MM.1S (cell line): ENCODE measurements around the gene RAB21.

ENCODE experiments used
- DNase-seq: peaks from one replicate; pipeline ENCODE4 v3.0.0-alpha.2; 2015
- H2AFZ ChIP-seq: fragments of 300-600 bp; sonication (generic); 2 replicates; pipeline ENCODE4 v1.6.0; 2016; ENCODE audit warnings: antibody characterized with exemption, low read length
- H3F3A ChIP-seq: fragments of 300-600 bp; sonication (generic); 2 replicates; pipeline ENCODE4 v1.6.1; 2016; ENCODE audit warnings: mild to moderate bottlenecking, antibody characterized with exemption, low read length, moderate library complexity, mixed read lengths; ENCODE audit not compliant: insufficient read depth
- H3K27ac ChIP-seq: fragments of 300-600 bp; sonication (generic); 2 replicates; pipeline ENCODE4 v1.5.1; 2016; ENCODE audit warnings: mild to moderate bottlenecking, low read length
- H3K27me3 ChIP-seq: fragments of 300-600 bp; sonication (generic); replicated peaks from 2 replicates; pipeline ENCODE4 v1.6.0; 2016; ENCODE audit warnings: low read length; ENCODE audit not compliant: insufficient read depth
- H3K36me3 ChIP-seq: fragments of 300-600 bp; sonication (generic); replicated peaks from 2 replicates; pipeline ENCODE4 v1.6.1; 2016; ENCODE audit warnings: mild to moderate bottlenecking, low read length, mixed read lengths; ENCODE audit not compliant: insufficient read depth
- H3K4me1 ChIP-seq: fragments of 300-600 bp; sonication (generic); 2 replicates; pipeline ENCODE4 v1.6.1; 2016; ENCODE audit warnings: low read length, mixed read lengths
- H3K4me2 ChIP-seq: fragments of 300-600 bp; sonication (generic); 2 replicates; pipeline ENCODE4 v1.6.0; 2016; ENCODE audit warnings: low read depth, low read length
- H3K4me3 ChIP-seq: fragments of 300-600 bp; sonication (generic); 2 replicates; pipeline ENCODE4 v1.5.1; 2016; ENCODE audit warnings: low read length, mixed read lengths
- H3K79me2 ChIP-seq: fragments of 300-600 bp; sonication (generic); 2 replicates; pipeline ENCODE4 v1.6.1; 2016; ENCODE audit warnings: mixed run types, low read length, mixed read lengths
- H3K9ac ChIP-seq: fragments of 300-600 bp; sonication (generic); 2 replicates; pipeline ENCODE4 v1.6.1; 2016; ENCODE audit warnings: low read length, mixed read lengths
- H3K9me2 ChIP-seq: fragments of 300-600 bp; sonication (generic); replicated peaks from 2 replicates; pipeline ENCODE4 v1.6.1; 2016; ENCODE audit warnings: mild to moderate bottlenecking, low read length, mixed read lengths; ENCODE audit not compliant: insufficient read depth
- H3K9me3 ChIP-seq: fragments of 300-600 bp; sonication (generic); replicated peaks from 2 replicates; pipeline ENCODE4 v1.6.1; 2016; ENCODE audit warnings: mild to moderate bottlenecking, low read length, mixed read lengths; ENCODE audit not compliant: insufficient read depth
- H4K20me1 ChIP-seq: fragments of 300-600 bp; sonication (generic); 2 replicates; pipeline ENCODE4 v1.6.1; 2016; ENCODE audit warnings: mild to moderate bottlenecking, low read length, moderate library complexity, mixed read lengths; ENCODE audit not compliant: insufficient read depth
- CTCF ChIP-seq: fragments of 300-600 bp; sonication (generic); IDR thresholded peaks from 2 replicates; pipeline ENCODE4 v1.5.1; 2016; ENCODE audit warnings: antibody characterized with exemption, low read length, mixed read lengths
- EZH2 ChIP-seq: fragments of 300-600 bp; sonication (generic); optimal IDR thresholded peaks from 2 replicates; pipeline ENCODE3; 2017; ENCODE audit warnings: low read depth, mild to moderate bottlenecking, antibody characterized with exemption, low read length, mixed read lengths
- EZH2phosphoT487 ChIP-seq: fragments of 300-600 bp; sonication (generic); IDR thresholded peaks from 2 replicates; pipeline ENCODE4 v1.6.1; 2018; ENCODE audit warnings: antibody characterized with exemption, low read length

RAB21 gene

GRCh38 chr12:71772735-71773134 is 18.1 kb downstream of the RAB21 start:
- Histone ChIP-seq H3K4me2 (no peak overlapping the region), H3K4me3 (no peak overlapping the region), H4K20me1 (peaks cover 5% of the 10 kb centered on the region), H3K27ac (no peak overlapping the region), H3K27me3 (no peaks in the 10 kb centered on the region), H3K4me1 (no peaks in the 10 kb centered on the region), H3K9me2 (no peaks in the 10 kb centered on the region), H3K79me2 (peaks cover 41% of the 10 kb centered on the region), H3K9me3 (no peaks in the 10 kb centered on the region), H3K9ac (no peak overlapping the region), H2AFZ (no peak overlapping the region), H3K36me3 (peaks cover 5% of the 10 kb centered on the region; the same call in 1 of the 2 replicates), H3F3A (no peaks in the 10 kb centered on the region)
- no peak for TF ChIP-seq CTCF
- no peak for TF ChIP-seq EZH2
- no peak for DNase-seq

GRCh38 chr12:71780237-71780822 is 25.7 kb downstream of the RAB21 start:
- Histone ChIP-seq H3K27ac (no peak overlapping the region), H3K9me3 (no peaks in the 10 kb centered on the region), H3K9me2 (no peaks in the 10 kb centered on the region), H4K20me1 (no peaks in the 10 kb centered on the region), H3K9ac (no peak overlapping the region), H3K27me3 (no peaks in the 10 kb centered on the region), H2AFZ (no peak overlapping the region), H3K4me1 (no peaks in the 10 kb centered on the region), H3K4me3 (no peak overlapping the region), H3K4me2 (no peak overlapping the region), H3K36me3 (peaks cover 4% of the 10 kb centered on the region; the same call in 1 of the 2 replicates), H3K79me2 (peaks cover 10% of the 10 kb centered on the region; the same call in 1 of the 2 replicates), H3F3A (no peaks in the 10 kb centered on the region)
- TF ChIP-seq EZH2phosphoT487 (no peak), EZH2 (no peak), CTCF (peak; percentile 64)
- peak; percentile 39 for DNase-seq

- H3F3A ChIP-seq = no peaks in the 10 kb centered on the region
- DNase-seq = no peak
Measured at GRCh38 chr12:71782017-71782416, 27.4 kb downstream of the RAB21 start.

More at GRCh38 chr12:71782017-71782416, 27.4 kb downstream of the RAB21 start:
- Histone ChIP-seq H3K36me3 (peaks cover 10% of the 10 kb centered on the region; the same call in 1 of the 2 replicates), H3K4me3 (no peak overlapping the region), H3K27me3 (no peaks in the 10 kb centered on the region), H4K20me1 (no peaks in the 10 kb centered on the region), H3K27ac (no peak overlapping the region), H3K79me2 (peaks cover 10% of the 10 kb centered on the region; the same call in 1 of the 2 replicates), H3K9me2 (no peaks in the 10 kb centered on the region), H3K9ac (no peak overlapping the region), H3K4me1 (no peaks in the 10 kb centered on the region), H2AFZ (no peak overlapping the region), H3K4me2 (no peak overlapping the region), H3K9me3 (no peaks in the 10 kb centered on the region)
- TF ChIP-seq CTCF = no peak
- no peak for TF ChIP-seq EZH2
- TF ChIP-seq EZH2phosphoT487 = no peak
